H1 (cell line): ENCODE data around the gene ARHGAP24. TPM values are rescaled to one million over a fixed set of nuclear protein-coding genes. Genes with fewer than 3 reads are reported as not detected.

ENCODE experiments used
- ASH2L ChIP-seq: fragments of 200-600, 300-600 bp; sonication (generic); IDR thresholded peaks from one replicate; pipeline ENCODE4 v1.7.1; 2017; ENCODE audit warnings: low read length
- SP4 ChIP-seq: IDR thresholded peaks from 2 replicates; pipeline ENCODE4 v1.6.1; 2012; ENCODE audit warnings: low read length, inconsistent platforms
- ZNF274 ChIP-seq: IDR thresholded peaks from 2 replicates; pipeline ENCODE4 v1.7.0; 2012; ENCODE audit warnings: low read length, borderline replicate concordance; ENCODE audit errors: extremely low read depth
- polyA plus RNA-seq, 7 experiments: library from polyadenylated mRNA; depleted of rRNA in 3 of 7; stranded (reverse) in 5 of 7; unstranded in 2 of 7; fragments of >200 nt in 5 of 7; fragments of 200-250 nt in 2 of 7; gene quantifications; 1 replicate in 5 of 7; 2 replicates in 1 of 7; 4 replicates in 1 of 7; pipeline versions ENCODE4 v1.2.1 to v1.2.3, GENCODE V29; 2011 to 2013; ENCODE audit warnings: missing spikeins in 2 of 7, mixed read lengths in 2 of 7
- total RNA-seq: library from RNA; stranded (reverse); fragmentation: NEBNext Ultra II Directional; extraction: Animal tissue kit (Norgen Biotek cat#: 25700); gene quantifications from 2 replicates; pipeline ENCODE4 v1.2.1, GENCODE V29; 2021
- TF ChIP-seq, protein P1 (sequence below): fragments of 300-600 bp; sonication (generic); IDR thresholded peaks from 2 replicates; pipeline ENCODE4 v1.7.1; 2012; ENCODE audit warnings: low read length, moderate library complexity, mild to moderate bottlenecking, inconsistent platforms; ENCODE audit not compliant: insufficient replicate concordance

The ARHGAP24 gene
- total and polyA plus RNA-seq, 2 of the 8 experiments (the other 6 are each of a cell fraction or from before 2014, with no cell fraction given), result 0.08 to 0.50 TPM

DNA sequence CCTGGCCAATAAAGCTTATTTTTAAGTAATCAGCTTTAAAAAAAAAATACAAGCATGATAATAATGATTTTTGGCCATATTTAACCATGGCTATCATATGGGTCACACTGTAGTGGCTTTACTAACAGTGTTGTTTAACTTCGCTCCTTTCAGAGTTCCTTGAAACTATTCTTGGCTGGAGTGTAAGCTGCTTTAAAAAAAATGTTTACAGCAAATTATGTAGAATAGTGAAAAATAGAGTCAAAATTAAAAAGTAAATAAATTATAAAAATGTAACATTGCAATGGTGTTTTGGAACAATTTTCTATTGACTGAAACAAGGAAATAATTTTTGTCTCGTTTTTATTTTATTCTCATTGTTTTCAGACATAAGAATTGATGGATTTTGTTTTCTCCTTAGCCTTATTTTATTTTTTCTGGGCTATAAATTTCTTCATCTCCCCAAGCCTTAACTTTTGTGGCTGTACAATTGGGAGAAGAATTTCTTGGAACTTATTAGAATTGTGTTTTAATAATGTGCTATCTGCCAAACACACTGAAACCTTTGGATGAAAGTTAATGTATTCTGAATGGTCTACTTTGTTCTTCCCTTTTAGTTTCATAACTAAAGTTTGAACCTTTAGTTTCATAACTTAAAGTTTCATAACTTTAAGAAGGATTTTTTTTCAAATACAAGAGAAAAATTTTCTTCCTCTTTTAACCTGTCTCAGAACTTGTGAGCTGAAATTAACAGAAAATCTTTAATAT is 182.0 kb downstream of the ARHGAP24 start (continued):
- TF ChIP-seq SP4 (no peak), ASH2L (no peak), ZNF274 (no peak)
- TF ChIP-seq, protein P1, sequence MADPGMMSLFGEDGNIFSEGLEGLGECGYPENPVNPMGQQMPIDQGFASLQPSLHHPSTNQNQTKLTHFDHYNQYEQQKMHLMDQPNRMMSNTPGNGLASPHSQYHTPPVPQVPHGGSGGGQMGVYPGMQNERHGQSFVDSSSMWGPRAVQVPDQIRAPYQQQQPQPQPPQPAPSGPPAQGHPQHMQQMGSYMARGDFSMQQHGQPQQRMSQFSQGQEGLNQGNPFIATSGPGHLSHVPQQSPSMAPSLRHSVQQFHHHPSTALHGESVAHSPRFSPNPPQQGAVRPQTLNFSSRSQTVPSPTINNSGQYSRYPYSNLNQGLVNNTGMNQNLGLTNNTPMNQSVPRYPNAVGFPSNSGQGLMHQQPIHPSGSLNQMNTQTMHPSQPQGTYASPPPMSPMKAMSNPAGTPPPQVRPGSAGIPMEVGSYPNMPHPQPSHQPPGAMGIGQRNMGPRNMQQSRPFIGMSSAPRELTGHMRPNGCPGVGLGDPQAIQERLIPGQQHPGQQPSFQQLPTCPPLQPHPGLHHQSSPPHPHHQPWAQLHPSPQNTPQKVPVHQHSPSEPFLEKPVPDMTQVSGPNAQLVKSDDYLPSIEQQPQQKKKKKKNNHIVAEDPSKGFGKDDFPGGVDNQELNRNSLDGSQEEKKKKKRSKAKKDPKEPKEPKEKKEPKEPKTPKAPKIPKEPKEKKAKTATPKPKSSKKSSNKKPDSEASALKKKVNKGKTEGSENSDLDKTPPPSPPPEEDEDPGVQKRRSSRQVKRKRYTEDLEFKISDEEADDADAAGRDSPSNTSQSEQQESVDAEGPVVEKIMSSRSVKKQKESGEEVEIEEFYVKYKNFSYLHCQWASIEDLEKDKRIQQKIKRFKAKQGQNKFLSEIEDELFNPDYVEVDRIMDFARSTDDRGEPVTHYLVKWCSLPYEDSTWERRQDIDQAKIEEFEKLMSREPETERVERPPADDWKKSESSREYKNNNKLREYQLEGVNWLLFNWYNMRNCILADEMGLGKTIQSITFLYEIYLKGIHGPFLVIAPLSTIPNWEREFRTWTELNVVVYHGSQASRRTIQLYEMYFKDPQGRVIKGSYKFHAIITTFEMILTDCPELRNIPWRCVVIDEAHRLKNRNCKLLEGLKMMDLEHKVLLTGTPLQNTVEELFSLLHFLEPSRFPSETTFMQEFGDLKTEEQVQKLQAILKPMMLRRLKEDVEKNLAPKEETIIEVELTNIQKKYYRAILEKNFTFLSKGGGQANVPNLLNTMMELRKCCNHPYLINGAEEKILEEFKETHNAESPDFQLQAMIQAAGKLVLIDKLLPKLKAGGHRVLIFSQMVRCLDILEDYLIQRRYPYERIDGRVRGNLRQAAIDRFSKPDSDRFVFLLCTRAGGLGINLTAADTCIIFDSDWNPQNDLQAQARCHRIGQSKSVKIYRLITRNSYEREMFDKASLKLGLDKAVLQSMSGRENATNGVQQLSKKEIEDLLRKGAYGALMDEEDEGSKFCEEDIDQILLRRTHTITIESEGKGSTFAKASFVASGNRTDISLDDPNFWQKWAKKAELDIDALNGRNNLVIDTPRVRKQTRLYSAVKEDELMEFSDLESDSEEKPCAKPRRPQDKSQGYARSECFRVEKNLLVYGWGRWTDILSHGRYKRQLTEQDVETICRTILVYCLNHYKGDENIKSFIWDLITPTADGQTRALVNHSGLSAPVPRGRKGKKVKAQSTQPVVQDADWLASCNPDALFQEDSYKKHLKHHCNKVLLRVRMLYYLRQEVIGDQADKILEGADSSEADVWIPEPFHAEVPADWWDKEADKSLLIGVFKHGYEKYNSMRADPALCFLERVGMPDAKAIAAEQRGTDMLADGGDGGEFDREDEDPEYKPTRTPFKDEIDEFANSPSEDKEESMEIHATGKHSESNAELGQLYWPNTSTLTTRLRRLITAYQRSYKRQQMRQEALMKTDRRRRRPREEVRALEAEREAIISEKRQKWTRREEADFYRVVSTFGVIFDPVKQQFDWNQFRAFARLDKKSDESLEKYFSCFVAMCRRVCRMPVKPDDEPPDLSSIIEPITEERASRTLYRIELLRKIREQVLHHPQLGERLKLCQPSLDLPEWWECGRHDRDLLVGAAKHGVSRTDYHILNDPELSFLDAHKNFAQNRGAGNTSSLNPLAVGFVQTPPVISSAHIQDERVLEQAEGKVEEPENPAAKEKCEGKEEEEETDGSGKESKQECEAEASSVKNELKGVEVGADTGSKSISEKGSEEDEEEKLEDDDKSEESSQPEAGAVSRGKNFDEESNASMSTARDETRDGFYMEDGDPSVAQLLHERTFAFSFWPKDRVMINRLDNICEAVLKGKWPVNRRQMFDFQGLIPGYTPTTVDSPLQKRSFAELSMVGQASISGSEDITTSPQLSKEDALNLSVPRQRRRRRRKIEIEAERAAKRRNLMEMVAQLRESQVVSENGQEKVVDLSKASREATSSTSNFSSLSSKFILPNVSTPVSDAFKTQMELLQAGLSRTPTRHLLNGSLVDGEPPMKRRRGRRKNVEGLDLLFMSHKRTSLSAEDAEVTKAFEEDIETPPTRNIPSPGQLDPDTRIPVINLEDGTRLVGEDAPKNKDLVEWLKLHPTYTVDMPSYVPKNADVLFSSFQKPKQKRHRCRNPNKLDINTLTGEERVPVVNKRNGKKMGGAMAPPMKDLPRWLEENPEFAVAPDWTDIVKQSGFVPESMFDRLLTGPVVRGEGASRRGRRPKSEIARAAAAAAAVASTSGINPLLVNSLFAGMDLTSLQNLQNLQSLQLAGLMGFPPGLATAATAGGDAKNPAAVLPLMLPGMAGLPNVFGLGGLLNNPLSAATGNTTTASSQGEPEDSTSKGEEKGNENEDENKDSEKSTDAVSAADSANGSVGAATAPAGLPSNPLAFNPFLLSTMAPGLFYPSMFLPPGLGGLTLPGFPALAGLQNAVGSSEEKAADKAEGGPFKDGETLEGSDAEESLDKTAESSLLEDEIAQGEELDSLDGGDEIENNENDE, result no peak
- TF ChIP-seq, all 59 proteins: peak for 0
